ENCODE data around the gene ZFHX2.

The ZFHX2 gene

GRCh38 chr14:23536494-23536893 is 15.1 kb downstream of the ZFHX2 start:
- no peak for TF ChIP-seq CTCF (IDR thresholded peaks at IDR 0.05; ENCODE audit: low read depth, low read length)
- no peak for DNase-seq (ENCODE audit: extremely low read depth, low read depth)

GRCh38 chr14:23535943-23536342 is 15.6 kb downstream of the ZFHX2 start:
- DNase-seq (ENCODE audit: extremely low read depth, low read depth) = no peak
- no peak for TF ChIP-seq CTCF (IDR thresholded peaks at IDR 0.05; ENCODE audit: low read depth, low read length)

GRCh38 chr14:23533652-23534435 is 17.7 kb downstream of the ZFHX2 start:
- DNase-seq (ENCODE audit: extremely low read depth, low read depth) = no peak
- TF ChIP-seq CTCF (IDR thresholded peaks at IDR 0.05; ENCODE audit: low read depth, low read length) = no peak

GRCh38 chr14:23532658-23533057 is 18.9 kb downstream of the ZFHX2 start:
- no peak for TF ChIP-seq CTCF (IDR thresholded peaks at IDR 0.05; ENCODE audit: low read depth, low read length)
- no peak for DNase-seq (ENCODE audit: extremely low read depth, low read depth)

- DNase-seq (ENCODE audit: extremely low read depth, low read depth) = no peak
- no peak for TF ChIP-seq CTCF (IDR thresholded peaks at IDR 0.05; ENCODE audit: low read depth, low read length)
Measured at GRCh38 chr14:23531391-23531790, 20.2 kb downstream of the ZFHX2 start.

GRCh38 chr14:23530375-23531055 is 21.1 kb downstream of the ZFHX2 start:
- no peak for TF ChIP-seq CTCF (IDR thresholded peaks at IDR 0.05; ENCODE audit: low read depth, low read length)
- no peak for DNase-seq (ENCODE audit: extremely low read depth, low read depth)

- no peak for TF ChIP-seq CTCF (IDR thresholded peaks at IDR 0.05; ENCODE audit: low read depth, low read length)
- no peak for DNase-seq (ENCODE audit: extremely low read depth, low read depth)
Measured at GRCh38 chr14:23529016-23529415, 22.5 kb downstream of the ZFHX2 start.

Data from AG09319 (cell line).